ENCODE measurements around the gene CARD11.

- TF ChIP-seq CTCF (conservative IDR thresholded peaks at IDR 0.05; ENCODE audit: low read depth, low read length): no peak
- no peak for TF ChIP-seq SMC3 (IDR thresholded peaks at IDR 0.05; ENCODE audit: low read depth, low read length)
- TF ChIP-seq ELK1 (IDR thresholded peaks at IDR 0.05; ENCODE audit: borderline replicate concordance, low read depth, low read length): no peak
- no peak for TF ChIP-seq POLR2A (IDR thresholded peaks at IDR 0.05; ENCODE audit: low read depth, low read length)
- TF ChIP-seq RAD21 (IDR thresholded peaks at IDR 0.05; ENCODE audit: low read length): no peak
- TF ChIP-seq USF2 (IDR thresholded peaks at IDR 0.05; ENCODE audit: low read depth, low read length): no peak
- TF ChIP-seq FOS (IDR thresholded peaks at IDR 0.05; ENCODE audit: low read depth, low read length): no peak
- TF ChIP-seq RFX5 (IDR thresholded peaks at IDR 0.05; ENCODE audit: low read depth, low read length): no peak
- no peak for TF ChIP-seq MAFK (IDR thresholded peaks at IDR 0.05; ENCODE audit: low read depth, low read length)
- TF ChIP-seq BHLHE40 (IDR thresholded peaks at IDR 0.05; ENCODE audit: low read depth, low read length): no peak
- TF ChIP-seq MXI1 (IDR thresholded peaks at IDR 0.05; ENCODE audit: borderline replicate concordance, low read depth, low read length): no peak
- no peak for TF ChIP-seq RCOR1 (IDR thresholded peaks at IDR 0.05; ENCODE audit: insufficient replicate concordance, low read length)
- TF ChIP-seq CEBPB (IDR thresholded peaks at IDR 0.05; ENCODE audit: low read depth, low read length): no peak
These were observed 75.5 kb downstream of the CARD11 start for GRCh38 chr7:2968176-2968575.

Measured in IMR-90 (cell line).